Stimulated activated CD4-positive, alpha-beta T cell treated with anti-CD3 and anti-CD28 coated beads, Interleukin-1b, Interleukin-23, amount 100 ng/mL, for 1 hour (primary cell): ENCODE data around the gene CLDN9.
"Not testable (repeated sequence)": the region's sequence is repeated elsewhere in the genome, so short reads cannot be mapped to it uniquely, and the experiment has no call there.

Experiments
- DNase-seq, 2 donors: peaks; one replicate each; pipeline ENCODE4 v3.0.0-alpha.2; 2020; ENCODE audit warnings: low read depth in 2 of 2

CLDN9 gene

GRCh38 chr16:3030222-3031212 is 17.8 kb downstream of the CLDN9 start:
- no peak for DNase-seq

DNA sequence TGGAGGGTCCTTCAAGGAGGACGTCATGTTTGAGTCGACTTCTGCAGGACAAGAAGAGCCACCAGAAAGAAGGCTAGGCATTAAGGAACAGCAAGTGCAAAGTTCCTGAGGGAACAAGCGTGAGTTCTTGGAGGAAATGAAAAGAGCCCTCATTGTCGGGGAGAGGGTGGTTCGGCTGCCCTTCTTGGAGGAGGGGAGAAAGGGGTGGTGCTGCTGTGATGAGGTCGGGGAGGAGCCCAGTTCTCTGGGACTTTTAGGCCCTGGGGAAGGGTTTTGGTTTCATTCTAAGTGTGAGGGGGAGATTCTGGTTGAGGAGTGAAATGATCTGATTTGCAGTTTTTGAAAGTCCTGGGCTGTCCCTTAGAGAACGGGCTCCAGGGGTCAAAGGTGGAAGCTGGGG is 19.9 kb downstream of the CLDN9 start:
- no peak for DNase-seq

DNA sequence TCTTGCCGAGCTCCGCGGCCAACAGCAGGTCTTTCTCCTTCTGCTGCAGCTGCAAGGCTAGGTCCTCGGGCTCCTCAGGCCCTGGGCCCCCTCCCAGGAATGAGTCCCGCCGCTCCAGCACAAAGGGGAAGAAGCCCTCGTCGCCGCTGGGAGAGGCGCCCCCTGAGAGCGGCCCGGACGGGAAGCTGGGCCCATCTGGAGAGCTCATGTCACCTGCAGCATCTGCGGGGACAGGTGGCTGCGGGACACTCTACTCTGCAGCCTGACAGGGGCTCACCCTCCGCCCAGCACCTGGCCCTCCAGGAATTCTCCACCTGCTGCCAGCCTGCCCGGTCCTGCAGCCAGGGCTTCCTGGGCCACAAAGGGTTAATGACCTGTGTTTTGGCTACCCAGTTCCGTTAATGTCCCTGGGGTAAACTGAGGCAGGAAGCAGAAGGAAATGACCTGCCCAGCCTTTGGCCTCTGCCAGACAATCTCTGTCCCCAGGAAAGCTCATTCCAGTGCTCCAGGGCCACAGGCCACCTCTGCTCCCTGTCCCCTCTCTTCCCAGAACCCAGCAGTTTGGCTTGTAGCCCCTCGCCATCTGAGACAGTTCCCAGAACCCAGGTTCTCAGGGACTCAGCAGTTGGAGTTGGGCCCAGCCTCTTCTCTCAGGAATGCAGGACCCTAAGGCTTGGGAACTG is 22.7 kb downstream of the CLDN9 start:
- no peak for DNase-seq

DNA sequence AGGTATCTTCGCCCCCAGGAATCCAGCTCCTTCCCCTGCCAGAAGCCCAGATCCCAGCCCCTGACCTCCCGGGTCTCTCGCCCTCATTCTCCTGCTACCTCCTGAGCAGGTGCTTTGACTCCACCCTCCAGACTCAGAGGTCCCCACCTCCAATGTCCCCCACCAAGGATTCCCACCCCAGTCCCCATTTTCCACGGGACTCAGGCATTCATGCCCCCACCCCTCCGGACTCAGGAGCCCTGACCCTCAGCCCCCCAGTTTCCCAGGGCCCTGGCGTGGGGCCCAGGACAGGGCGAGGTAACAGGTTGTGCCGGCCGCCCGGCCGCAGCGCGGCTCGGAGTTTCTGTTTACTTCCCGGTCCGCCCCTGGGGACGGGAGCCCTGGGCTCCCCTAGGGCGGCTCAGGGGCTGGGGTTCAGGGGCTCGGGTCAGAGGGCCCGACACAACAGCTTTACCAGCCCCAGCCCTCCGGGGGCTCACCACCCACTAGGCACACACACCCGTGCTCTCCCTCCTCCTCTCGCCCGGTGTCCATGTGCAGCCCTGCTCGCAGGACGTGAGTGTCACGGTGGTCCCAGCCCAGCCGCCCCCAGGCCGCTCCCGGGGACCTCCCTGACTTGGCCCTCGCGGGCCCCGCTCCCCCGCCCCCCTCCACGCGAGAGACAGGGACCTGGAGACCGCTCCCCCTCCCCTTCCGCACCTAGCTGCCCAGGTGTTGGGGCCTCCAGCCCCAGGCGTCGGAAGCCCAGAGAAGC is 23.4 kb downstream of the CLDN9 start:
- no peak for DNase-seq

GRCh38 chr16:3036726-3037315 is 24.1 kb downstream of the CLDN9 start, which contains the start of gene BICDL2:
BICDL2 (minus strand) TSS chr16:3036944; CDS start chr16:3035496, 1,448 bp downstream.
- no peak for DNase-seq

DNA sequence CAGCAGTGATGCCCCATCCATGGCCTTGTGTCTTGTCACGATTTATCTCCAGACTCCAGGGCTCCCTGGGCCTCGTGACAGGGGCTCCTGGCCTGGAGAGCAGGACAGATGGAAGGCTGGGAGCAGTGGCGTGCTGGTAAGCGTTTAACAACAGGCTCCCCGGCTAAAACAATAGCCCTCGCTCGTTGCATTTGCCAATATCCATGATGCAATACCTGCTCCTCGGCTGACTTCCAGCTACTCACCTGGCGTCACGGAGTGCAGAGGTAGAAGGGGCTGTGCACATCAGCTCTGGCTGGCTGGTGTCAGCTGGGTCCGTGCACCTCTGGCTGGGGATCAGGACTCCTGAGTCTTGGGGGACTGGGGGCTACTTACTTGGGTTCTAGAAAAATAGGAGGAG is 25.5 kb downstream of the CLDN9 start:
- no peak for DNase-seq

- no peak for DNase-seq
Measured at GRCh38 chr16:3038896-3039295, 26.2 kb downstream of the CLDN9 start.

DNA sequence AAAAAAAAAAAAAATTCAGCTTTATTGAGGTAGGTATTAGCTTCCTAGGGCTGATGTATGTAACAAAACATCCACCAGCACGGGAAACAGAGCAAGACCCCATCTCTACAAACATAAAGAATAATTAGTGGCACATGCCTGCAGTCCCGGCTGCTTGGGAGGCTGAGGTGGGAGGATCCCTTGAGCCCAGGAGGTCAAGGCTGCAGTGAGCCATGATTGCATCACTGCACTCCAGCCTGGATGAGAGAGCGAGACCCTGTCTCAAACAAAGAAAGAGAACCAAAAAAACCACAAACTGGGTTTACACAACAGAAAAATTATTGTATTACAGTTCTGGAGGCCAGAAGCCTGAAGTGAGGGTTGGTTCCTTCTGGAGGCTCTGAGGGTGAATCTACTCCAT is 29.7 kb downstream of the CLDN9 start:
- no peak for DNase-seq

DNA sequence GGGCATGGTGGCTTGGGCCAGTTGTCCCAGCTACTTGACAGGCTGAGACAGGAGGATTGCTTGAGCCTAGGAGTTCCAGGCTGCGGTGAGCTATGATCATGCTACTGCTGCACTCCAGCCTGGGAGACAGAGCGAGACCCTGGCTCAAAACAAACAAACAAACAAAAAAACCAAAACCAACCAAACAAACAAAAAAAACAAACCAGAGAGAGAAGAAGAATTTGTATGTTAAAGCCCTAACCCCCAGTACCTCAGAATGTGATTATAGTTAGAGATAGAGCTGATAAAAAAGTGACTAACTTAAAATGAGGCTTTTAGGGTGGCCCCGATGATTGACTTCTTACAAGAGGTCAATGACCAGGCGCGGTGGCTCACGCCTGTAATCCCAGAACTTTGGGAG is 32.0 kb downstream of the CLDN9 start:
- no peak for DNase-seq

DNA sequence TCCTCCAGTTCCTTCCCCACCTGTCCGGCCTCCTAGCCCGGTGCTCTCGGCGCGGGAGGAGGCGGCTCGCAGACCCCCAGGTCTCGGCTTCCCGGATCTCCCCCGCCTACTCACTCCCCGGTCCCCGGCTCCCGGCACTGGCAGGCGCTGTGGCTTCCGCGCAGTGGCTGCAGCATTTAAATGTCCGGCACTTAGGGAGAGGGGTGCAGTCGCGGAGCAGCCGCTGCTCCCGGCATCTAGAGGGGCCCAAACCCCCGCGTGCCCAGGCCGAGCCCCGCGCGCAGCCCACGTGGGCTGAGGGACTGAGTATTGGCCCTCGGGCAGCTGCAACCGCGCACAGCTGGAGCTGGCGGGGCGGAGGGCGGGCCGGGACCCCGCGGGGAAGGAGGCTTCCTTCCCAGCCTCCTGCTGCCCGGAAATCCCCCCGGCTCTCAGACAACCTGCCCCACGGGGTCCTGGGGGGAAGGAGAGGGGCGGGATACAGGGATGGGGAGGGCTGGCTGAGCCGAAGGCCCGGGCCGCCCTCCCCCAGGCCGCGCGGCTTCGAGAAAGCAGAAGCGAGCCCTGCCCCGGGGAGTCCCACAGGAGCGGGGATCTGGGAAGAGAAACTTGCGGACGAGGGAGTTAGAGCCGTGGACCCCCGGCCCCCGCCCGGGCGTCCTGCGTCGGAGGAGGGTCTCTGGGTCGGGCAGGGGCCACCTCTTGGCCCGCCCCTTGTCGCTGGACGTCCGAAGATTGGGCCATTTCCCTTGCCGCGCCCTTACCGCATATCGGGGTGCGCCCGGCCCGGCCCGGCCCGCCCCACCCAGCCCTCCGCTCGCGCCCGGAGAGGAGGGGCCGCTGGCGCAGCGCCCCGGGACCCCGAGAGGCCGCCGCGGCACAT is 33.3 kb downstream of the CLDN9 start, which contains the start of gene MMP25:
Gene MMP25 (plus strand): TSS at position 804 of the 883 bp plus-strand sequence. CDS start 357 bp downstream, outside the sequence.
- DNase-seq = no peak

GRCh38 chr16:3046641-3047386 is 34.1 kb downstream of the CLDN9 start:
- no peak for DNase-seq

- DNase-seq = no peak
Measured at GRCh38 chr16:3047387-3047720, 34.6 kb downstream of the CLDN9 start.

DNA sequence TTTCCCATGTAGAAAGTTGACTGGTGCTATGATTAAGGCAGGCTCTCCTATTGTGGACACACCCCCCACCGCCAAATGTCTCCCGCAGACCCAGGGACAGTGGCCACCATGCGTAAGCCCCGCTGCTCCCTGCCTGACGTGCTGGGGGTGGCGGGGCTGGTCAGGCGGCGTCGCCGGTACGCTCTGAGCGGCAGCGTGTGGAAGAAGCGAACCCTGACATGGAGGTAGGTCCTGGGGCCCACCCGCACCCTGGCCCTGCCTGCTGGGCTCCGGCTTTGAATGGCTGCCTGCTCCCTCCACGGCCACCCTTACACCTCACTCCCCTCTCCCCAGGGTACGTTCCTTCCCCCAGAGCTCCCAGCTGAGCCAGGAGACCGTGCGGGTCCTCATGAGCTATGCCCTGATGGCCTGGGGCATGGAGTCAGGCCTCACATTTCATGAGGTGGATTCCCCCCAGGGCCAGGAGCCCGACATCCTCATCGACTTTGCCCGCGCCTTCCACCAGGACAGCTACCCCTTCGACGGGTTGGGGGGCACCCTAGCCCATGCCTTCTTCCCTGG is 37.3 kb downstream of the CLDN9 start:
- DNase-seq = no peak

- DNase-seq = no peak
Measured at GRCh38 chr16:3050487-3050886, 37.8 kb downstream of the CLDN9 start.

DNA sequence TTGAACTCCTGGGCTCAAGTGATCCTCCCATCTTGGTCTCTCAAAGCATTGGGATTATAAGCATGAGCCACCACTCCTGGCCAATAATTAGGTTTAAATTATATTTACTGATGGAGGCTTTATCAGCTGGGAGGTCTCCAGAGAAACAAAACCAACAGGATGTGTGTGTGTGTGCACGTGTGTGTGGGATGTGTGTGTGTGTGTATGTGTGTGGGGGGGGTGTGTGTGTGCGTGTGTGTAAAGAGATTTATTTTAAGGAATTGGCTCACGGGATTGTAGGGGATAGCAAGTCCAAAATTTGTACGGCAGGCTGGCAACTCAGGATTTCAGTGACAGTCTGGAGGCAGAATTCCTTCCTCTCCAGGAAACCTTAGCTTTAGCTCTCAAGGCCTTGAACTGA is 38.3 kb downstream of the CLDN9 start:
- no peak for DNase-seq

- no peak for DNase-seq
Measured at GRCh38 chr16:3051494-3051893, 38.8 kb downstream of the CLDN9 start.

GRCh38 chr16:3052571-3053329 is 40.0 kb downstream of the CLDN9 start:
- not testable (repeated sequence) for DNase-seq

- not testable (repeated sequence) for DNase-seq
Measured at GRCh38 chr16:3053330-3053710, 40.6 kb downstream of the CLDN9 start.
